GM12875 (cell line): Measurements from ENCODE around the gene SRRM5.

Source experiments
- H3K4me3 ChIP-seq: one replicate; pipeline ENCODE4 v1.5.1; 2011; ENCODE audit warnings: low read depth, low read length, control low read depth
- TF ChIP-seq, protein P1 (sequence below): IDR thresholded peaks from 2 replicates; pipeline ENCODE4 v1.5.1; 2011; ENCODE audit warnings: low read depth, mild to moderate bottlenecking, control low read depth, inconsistent platforms, low read length, moderate library complexity, borderline replicate concordance; ENCODE audit not compliant: insufficient read depth

SRRM5 gene

DNA sequence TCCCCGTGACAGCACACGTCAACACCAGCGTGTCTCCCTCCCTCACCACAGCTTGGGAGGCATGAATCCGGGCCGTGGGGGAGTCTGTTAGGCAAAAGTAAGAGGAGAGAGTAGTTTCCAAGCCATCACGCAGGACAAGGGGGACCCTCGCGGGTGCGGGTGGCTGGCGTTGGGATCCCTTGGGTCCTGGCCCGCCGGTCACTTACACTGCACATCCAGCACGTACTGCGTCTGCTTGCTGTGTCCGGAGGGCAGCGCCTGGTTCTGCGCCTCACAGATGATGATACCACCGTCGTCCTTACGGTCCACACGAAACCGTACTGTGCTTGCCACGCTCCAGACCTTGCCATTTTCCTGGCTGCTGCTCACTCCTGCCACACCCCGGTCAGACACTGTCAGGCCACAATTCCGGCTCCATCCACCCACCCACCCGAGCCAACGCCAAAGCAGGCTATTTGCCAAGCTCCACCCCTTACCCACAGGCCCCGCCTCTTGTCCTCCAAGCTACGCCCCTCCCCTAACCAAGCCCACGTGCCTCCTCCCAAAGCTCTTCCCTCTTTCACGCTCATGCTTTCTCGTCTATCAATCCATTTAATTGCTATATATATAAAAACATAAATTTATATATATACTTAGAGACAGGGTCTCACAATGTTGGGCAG, 14.2 kb downstream of the SRRM5 start:
- TF ChIP-seq, protein P1, sequence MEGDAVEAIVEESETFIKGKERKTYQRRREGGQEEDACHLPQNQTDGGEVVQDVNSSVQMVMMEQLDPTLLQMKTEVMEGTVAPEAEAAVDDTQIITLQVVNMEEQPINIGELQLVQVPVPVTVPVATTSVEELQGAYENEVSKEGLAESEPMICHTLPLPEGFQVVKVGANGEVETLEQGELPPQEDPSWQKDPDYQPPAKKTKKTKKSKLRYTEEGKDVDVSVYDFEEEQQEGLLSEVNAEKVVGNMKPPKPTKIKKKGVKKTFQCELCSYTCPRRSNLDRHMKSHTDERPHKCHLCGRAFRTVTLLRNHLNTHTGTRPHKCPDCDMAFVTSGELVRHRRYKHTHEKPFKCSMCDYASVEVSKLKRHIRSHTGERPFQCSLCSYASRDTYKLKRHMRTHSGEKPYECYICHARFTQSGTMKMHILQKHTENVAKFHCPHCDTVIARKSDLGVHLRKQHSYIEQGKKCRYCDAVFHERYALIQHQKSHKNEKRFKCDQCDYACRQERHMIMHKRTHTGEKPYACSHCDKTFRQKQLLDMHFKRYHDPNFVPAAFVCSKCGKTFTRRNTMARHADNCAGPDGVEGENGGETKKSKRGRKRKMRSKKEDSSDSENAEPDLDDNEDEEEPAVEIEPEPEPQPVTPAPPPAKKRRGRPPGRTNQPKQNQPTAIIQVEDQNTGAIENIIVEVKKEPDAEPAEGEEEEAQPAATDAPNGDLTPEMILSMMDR: no peak
- no peak overlapping the region for H3K4me3 ChIP-seq

- H3K4me3 ChIP-seq: no peak overlapping the region
- TF ChIP-seq, protein P1: no peak
Measured at GRCh38 chr19:43626838-43627237, 14.9 kb downstream of the SRRM5 start.

GRCh38 chr19:43628646-43629326, 16.9 kb downstream of the SRRM5 start:
- TF ChIP-seq, protein P1: no peak
- H3K4me3 ChIP-seq: no peak overlapping the region

DNA sequence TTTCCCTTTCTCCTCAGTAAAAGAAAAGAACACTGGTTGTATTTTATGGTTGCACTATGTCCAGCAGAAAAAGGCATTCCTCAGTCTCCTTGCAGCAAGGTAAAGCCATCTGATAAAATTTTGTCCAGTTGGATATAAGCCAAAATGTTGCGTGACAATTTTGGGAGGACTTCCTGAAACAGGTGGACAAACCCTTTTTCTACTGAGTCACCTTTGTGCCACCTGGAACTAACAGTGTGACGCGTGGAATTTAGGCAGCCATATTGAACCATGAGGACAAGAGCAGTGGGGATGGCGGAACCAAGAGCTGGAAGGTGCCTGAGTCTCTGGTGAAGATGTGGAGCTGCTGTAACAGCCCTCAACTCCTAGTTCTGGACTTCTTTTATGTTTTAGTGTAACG, 19.6 kb downstream of the SRRM5 start:
- TF ChIP-seq, protein P1: no peak
- H3K4me3 ChIP-seq: no peak overlapping the region

DNA sequence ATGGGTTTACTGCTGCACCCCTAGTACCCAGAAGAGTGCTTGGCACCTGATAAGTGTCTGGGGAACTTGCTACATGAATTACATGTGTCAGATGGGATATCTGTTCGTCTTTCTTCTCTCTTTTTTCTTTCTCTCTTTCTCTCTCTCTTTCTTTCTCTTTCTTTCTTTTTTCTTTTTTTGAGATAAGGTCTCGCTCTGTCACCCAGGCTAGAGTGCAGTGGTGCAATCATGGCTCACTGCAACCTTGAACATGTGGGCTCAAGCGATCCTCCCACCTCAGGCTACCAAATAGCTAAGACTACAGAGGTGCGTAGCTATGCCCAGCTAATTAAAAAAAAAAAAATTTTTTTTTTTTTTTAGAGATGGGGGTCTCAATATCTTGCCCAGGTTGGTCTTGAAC, 21.6 kb downstream of the SRRM5 start:
- no peak overlapping the region for H3K4me3 ChIP-seq
- TF ChIP-seq, protein P1: no peak

- TF ChIP-seq, protein P1: no peak
- no peak overlapping the region for H3K4me3 ChIP-seq
Measured at GRCh38 chr19:43634068-43634467, 22.2 kb downstream of the SRRM5 start.

GRCh38 chr19:43634506-43634871, 22.6 kb downstream of the SRRM5 start:
- TF ChIP-seq, protein P1: no peak
- no peak overlapping the region for H3K4me3 ChIP-seq
